GM21390 (cell line): ENCODE data around the gene HOXD12.

Source experiments
- ATAC-seq: cut with Tn5 transposase; IDR thresholded peaks from one replicate; pipeline ENCODE4 v1.9.1; 2021; ENCODE audit not compliant: unreplicated experiment

The HOXD12 gene

DNA sequence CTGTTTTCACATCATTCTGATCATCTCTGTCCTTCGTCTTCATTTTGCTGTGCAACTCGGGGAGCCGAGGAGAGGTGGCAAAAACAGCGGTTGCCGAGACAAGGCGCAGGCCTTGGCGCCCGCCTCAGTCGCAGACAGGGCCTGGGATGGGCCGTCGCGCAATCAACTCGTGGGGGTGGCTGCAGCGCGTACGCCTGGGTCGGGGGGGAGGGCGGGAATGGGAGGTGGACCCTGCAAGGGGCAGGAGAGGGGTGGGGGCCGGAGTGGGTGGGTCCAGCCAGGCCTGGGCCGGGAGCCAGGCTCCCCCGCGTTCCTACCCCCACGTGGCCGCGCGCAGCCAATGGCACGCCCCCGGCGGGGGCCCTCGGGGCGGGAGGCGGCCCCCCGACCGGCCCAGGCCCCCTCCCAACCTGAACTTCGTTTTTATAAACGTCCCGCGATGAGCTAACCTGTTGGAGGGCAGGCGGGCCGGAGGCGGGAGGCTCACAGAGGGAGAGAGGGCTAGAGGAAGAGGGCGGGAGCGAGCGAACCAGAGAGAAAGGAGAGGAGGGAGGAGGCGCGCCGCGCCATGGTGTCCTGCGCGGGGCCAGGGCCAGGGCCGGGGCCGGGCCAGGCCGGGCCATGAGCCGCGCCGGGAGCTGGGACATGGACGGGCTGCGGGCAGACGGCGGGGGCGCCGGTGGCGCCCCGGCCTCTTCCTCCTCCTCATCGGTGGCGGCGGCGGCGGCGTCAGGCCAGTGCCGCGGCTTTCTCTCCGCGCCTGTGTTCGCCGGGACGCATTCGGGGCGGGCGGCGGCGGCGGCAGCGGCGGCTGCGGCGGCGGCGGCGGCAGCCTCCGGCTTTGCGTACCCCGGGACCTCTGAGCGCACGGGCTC lies 7.1 kb upstream of the HOXD12 start, which contains the start of gene HOXD13:
Gene HOXD13 (plus strand): TSS at position 452 of the 875 bp plus-strand sequence. CDS start 170 bp downstream, at position 622.
- no peak for ATAC-seq

DNA sequence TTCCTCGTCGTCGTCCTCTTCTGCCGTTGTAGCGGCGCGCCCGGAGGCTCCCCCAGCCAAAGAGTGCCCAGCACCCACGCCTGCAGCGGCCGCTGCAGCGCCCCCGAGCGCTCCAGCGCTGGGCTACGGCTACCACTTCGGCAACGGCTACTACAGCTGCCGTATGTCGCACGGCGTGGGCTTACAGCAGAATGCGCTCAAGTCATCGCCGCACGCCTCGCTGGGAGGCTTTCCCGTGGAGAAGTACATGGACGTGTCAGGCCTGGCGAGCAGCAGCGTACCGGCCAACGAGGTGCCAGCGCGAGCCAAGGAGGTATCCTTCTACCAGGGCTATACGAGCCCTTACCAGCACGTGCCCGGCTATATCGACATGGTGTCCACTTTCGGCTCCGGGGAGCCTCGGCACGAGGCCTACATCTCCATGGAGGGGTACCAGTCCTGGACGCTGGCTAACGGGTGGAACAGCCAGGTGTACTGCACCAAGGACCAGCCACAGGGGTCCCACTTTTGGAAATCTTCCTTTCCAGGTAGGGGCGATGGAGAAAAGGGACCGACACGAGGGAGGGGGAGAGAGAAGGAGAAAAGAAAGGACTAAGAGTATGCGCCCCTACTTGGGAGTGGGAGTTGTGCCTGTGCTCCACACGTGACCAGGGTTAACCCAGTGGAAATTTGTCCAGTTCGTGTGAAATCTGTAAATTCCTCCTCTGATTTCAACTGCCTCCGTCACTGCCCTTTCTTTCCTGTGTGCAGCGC lies 6.3 kb upstream of the HOXD12 start:
- ATAC-seq = no peak

DNA sequence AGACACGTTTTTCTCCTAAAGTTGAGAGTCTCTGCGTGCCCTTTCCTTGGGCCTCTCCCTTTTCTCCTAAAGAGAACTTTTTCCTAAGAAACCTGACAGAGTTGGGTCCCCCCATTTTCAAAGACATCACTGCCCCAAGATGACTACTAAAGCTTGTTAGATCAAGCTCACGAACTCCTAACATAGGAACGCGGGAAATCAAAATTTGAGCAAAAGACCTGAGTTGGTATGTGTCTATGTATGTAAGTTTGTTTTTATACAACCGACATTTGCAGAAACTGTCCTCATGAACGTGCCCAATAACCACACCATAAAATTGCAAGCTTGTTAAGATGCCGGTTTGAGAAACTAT lies 5.7 kb upstream of the HOXD12 start:
- ATAC-seq = no peak

DNA sequence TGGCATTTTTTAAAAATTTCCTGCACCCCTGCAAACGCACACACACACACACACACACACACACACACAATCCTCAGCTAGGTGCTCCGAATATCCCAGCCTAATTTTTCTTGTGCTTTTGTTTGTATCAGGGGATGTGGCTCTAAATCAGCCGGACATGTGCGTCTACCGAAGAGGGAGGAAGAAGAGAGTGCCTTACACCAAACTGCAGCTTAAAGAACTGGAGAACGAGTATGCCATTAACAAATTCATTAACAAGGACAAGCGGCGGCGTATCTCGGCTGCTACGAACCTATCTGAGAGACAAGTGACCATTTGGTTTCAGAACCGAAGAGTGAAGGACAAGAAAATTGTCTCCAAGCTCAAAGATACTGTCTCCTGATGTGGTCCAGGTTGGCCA lies 5.2 kb upstream of the HOXD12 start:
- ATAC-seq = no peak

GRCh38 chr2:176095421-176095820 lies 4.2 kb upstream of the HOXD12 start:
- ATAC-seq = no peak

DNA sequence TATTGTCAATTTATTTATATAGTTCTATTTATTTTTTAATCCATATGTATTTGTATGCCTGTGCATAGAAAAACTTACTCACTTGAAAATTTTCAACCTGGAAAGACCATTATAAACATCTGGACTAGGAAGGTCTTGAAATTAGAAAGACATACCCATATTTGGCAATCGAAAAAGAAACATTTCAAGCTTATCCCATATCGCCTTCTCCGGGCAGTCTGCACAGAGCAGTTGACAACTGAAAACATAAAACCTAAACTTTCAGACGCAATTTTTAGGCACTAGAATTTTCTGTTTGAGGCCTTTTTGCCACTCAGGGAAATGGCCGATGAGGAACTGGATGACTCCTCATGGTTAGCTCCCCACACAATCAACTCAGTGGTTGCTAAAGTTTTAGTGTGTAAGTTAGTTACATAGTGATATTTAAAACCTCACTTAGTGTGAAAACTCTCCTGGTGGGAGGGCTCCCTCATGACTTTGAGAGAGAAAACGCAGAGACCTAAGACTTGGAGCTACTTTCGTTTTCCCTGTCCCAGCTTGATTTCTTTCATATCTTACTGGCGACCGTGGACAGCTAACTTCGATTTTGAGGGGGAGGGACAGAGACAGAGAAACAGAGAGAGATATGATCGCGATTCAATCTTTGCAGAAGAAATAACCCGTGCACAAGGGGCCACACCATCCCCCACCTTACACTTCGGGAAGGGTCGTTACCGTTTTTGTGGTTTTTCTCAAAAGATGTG lies 3.2 kb upstream of the HOXD12 start:
- no peak for ATAC-seq

- peak; percentile 84 for ATAC-seq
These were observed 2.4 kb upstream of the HOXD12 start for GRCh38 chr2:176096986-176097819.

DNA sequence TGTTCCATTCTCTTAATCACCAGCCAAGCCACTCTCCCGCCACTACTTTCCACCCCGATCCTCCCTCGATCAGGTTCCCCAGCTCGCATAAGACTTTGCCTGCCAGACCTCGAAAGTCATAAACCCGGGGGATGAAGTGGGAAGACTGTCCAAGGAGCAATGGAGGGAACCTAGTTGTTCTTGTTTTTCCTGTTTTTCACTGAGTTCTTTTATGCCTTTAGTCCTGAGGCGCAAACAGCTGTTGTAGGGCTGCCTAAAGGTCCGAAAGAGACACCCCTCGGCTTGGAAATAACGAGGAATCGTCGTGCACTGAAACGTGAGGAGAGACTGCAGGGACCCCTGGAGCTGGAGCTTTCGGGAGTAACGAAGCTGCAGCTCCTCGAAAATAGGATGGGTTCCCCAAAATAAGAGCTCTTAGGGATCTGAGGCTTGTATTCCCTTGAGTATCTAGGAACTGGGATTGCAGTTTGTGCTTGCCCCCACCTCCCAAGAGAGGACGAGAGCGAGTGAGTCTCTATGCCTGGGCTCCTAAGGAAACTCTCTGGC lies 1.7 kb upstream of the HOXD12 start:
- ATAC-seq = no peak

GRCh38 chr2:176098366-176099158 lies 1.0 kb upstream of the HOXD12 start:
- no peak for ATAC-seq

DNA sequence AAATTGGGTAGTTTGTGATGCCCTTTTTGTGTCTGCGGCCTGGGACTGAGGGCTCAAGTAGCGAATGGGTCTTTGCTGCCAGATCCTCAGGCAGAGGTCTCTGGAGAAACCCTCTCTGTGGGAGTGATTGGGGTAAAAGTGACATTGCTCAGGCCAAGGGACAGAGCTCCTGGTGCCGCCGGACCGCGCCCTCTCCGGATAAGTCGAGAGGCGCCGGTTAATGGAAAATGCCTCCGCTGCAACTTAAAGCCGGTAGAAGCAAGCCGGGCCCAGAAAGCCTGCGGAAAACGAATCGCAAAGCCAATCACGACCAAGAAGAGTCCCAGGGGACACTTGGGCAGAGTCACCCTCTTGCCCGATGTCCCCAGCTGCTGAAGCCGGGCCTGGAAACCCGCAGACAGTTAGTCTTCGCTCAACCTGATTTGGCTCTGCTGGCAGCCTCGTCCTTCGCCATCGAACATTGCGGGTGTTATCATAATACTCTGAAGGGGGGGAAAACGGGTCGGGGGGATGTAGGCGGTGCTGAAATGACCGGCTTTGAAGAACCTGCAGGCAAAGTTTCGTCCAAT lies 352 bp upstream of the HOXD12 start:
- ATAC-seq = no peak

- no peak for ATAC-seq
These were observed 1.0 kb downstream of the HOXD12 start for GRCh38 chr2:176100547-176101140.

GRCh38 chr2:176101216-176101830 lies 1.7 kb downstream of the HOXD12 start:
- no peak for ATAC-seq

GRCh38 chr2:176101842-176102241 lies 2.2 kb downstream of the HOXD12 start:
- ATAC-seq = no peak

DNA sequence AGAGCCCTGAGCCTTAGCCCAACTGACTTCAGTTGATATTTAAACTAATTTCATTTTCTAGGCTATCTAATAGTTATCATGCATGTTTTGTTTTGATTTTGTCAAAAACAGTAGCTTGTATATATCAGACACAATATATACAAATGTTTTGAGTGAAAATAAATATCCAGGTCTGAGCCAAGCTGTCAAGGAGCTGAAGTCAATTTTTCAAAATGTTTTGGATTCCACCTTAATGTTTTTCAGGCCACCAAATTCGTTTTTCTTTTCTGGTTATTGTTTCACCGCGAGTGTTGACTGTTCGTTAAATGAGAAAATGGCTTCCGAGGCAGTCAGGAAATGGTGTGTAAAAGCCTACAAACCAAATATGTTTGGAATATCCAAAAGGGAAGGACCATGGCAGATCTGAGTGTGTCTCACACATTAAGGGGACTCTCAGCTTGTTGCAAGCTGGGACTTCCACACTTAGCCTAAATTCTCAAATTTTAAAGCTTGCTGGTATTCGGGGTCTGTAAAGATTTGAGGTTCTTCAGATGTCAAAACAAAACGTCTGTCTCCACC lies 2.8 kb downstream of the HOXD12 start:
- no peak for ATAC-seq

GRCh38 chr2:176103194-176103593 lies 3.6 kb downstream of the HOXD12 start:
- ATAC-seq = no peak

DNA sequence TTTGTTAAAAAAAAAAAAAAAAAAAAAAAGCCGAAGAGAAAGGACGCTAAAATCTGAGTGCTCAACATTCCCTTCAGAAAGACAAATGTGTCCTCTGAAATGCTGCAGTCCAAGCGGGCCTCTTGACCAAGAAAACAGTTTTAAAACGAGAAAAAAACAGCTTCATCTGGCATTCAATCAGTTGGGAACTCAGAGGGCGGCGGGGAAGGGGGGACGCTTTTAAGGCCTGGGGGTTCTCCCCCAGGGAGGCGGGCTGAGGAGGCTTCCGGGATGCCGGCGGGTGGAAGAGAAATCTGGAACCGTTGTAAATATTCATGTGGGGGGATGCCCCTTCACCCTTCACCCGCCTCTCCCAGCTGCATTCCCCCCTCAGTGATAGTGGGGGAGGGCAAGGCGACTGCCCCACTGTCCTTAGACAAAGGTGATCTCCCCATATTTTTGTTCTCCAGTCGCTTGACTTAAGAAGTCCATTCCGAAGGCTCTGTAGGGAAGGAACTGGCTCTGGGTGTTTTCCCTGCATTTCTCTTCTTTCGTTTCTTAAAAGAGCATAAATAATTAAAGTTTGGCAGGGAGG lies 4.2 kb downstream of the HOXD12 start:
- no peak for ATAC-seq

DNA sequence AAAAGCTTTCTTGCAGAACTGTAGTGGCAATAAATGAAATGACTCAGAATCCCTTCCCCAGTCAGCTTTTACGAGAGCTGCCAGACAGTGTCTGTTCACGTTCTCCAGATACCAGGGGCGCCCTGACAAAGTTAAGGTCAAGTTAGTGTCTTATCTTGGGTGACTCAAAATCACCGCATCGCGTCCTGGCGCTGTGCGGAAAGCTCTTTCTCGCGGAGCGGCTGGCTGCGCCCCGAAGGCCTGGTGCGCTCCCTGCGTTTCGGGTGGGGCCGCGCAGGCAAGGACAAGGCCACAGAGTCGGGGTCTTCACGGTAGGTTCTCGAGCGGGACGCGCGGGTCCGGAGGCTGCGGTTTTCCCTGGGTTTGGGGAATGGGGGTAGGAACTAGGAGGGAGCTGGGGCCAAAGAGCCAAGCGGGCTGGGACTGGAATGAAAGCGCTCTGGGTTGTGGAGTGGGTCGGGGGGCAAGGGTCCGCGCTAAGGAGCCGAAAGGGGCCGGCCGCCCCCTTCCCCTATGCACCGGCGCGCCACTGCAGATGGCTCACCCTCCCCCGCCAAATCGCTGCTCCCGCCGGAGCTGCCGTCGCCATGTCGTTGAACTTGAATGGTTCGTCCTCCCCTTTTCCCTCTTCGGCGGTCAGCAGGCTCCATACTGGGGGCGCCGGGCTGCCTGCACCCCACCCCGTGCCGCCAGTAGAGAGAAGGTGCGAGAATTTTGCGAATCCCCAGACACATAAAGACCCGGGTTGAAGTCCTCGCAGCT lies 4.9 kb downstream of the HOXD12 start:
- no peak for ATAC-seq
